HuH-7.5 (cell line): Measurements from ENCODE around the gene GRK5.
"Not testable (repeated sequence)": the region's sequence is repeated elsewhere in the genome, so short reads cannot be mapped to it uniquely, and the experiment has no call there.

Experiments
- DNase-seq: peaks from one replicate; pipeline ENCODE4 v3.0.0; 2011; ENCODE audit warnings: low spot score

GRK5 gene

GRCh38 chr10:119459681-119460340 is 252.4 kb downstream of the GRK5 start:
- no peak for DNase-seq

DNA sequence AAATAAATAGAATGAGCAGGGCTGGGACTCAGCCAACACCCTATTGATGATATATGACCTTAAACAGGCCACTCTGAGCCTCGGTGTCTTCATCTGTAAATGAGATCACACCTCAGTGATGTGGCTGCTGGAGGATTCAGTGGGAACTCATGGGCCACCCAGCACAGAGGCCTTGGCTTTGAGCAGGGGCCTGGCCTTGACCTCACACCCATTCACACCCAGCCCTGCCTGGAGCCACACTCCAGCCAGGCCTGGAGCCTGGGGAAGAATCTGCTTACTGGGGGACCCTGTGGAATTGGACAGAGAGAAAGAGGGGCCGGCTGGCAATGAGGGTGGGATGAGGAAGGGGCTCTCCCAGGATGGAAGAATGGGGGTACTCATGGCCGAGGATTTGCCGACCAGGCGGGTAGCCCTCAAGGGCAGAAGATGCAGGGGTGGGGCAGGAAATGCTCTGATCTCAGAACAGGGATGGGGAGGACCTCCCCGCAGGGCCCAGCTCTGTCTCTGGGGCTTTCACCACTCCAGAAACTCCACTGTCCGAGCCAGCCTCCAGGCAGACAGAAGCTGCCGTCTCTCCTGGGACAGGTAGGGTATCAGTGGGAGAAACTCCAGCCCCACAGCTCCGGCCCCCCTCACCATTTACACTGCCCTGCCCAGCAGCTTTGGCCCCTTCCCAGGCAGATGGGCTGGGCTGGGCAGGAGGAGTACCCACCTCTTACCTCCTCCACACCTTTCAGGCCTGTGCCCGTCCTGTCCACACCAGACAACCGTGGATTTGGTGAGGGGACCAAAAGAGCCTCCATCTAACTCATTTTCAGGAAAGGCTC is 253.2 kb downstream of the GRK5 start:
- no peak for DNase-seq

DNA sequence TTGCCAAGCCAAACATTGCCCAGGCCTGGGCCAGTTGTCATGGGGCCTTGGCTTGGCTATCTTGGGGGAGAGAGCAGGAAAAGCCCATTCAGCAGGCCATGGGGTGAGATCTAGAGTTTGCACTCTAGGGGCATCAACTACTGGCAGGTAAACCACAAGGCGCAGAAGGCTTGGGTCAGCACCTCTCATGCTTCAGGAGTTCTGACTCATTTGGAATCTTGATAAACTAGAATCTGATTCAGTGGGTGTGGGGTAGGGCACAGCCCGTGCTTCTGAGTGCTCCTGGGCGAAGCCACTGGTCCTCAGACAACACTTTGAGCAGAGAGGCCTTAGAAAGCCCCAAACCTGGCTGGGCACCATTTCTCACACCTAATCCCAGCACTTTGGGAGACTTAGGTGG is 254.0 kb downstream of the GRK5 start:
- no peak for DNase-seq

DNA sequence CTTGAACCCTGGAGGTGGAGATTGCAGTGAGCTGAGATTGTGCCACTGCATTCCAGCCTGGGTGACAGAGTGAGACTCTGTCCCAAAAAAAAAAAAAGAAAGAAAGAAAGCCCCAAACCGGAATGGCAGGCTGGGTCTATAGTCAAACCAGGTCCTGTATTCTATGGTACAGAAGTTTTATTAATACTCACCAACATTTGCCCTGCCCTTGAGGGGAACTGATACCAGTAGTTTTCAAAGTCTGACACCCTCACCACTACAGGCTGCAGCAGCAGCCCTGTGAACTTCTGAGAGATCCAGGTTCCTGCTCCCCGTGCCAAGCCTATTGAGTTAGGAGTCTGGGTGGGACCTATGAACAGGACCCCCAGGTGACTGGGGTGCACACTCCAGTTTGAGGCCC is 254.6 kb downstream of the GRK5 start:
- no peak for DNase-seq

- DNase-seq, result no peak
These were observed 255.4 kb downstream of the GRK5 start for GRCh38 chr10:119462773-119463172.

- DNase-seq, result not testable (repeated sequence)
These were observed 255.8 kb downstream of the GRK5 start for GRCh38 chr10:119463195-119463594.

DNA sequence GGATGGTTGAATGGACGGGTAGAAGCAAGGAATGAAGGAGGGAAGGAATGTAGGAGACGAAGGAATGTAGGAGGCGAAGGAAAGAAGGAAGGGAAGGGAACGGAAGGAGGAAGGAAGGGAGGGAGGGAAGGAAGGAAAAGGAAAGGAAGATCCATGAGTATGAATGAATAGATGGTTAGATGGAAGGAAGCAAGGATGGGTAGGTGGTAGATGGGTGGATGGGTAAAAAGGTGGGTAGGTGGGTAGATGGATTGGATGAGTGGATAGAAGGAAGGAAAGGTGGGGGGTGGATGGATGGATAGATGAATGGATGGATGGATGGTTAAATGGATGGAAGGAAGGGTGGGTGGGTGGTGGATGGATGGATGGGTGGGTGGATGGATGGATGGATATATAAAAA is 257.7 kb downstream of the GRK5 start:
- no peak for DNase-seq

DNA sequence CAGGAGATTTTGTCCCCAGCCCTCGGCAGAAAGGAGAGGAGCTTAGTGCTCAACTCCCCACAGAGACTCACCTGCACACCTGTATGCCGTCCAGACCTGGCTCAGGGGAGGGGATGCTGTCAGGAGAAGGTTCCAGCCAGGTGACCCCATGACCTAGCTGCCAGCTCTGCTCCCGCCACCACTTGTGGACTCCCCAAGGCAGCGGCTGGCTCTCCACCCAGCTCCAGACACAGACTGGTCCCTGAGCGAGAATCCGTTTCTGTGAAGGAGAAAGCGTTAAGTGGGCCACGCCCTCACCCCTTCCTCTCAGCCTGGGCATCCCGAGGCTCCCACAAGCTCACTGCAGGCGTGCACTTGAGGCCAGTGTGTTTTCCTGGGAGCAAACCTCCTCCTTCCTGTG is 258.7 kb downstream of the GRK5 start:
- no peak for DNase-seq

DNA sequence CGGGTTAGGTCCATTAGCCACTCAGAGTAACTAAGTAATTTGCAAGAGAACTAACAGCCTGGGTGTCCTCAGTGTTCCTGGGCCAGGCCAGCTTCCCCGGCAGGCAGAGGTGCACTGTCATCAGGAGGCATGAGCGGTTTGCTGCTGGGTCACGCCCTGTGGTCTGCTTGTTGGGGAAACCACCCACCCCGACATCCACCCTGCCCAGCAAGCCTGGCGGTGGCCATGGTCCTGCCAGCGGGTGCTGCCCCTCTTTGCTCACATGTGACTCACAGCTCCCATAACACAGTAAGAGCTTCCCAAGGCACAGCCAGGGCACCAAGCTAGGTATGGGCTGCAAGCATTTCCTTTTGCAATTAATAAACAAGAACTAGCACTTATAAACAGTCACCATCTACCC is 259.3 kb downstream of the GRK5 start:
- no peak for DNase-seq

GRCh38 chr10:119468542-119469324 is 261.4 kb downstream of the GRK5 start:
- no peak for DNase-seq

GRCh38 chr10:119469325-119469707 is 261.9 kb downstream of the GRK5 start:
- no peak for DNase-seq

- DNase-seq, result no peak
These were observed 262.5 kb downstream of the GRK5 start for GRCh38 chr10:119469846-119470245.

DNA sequence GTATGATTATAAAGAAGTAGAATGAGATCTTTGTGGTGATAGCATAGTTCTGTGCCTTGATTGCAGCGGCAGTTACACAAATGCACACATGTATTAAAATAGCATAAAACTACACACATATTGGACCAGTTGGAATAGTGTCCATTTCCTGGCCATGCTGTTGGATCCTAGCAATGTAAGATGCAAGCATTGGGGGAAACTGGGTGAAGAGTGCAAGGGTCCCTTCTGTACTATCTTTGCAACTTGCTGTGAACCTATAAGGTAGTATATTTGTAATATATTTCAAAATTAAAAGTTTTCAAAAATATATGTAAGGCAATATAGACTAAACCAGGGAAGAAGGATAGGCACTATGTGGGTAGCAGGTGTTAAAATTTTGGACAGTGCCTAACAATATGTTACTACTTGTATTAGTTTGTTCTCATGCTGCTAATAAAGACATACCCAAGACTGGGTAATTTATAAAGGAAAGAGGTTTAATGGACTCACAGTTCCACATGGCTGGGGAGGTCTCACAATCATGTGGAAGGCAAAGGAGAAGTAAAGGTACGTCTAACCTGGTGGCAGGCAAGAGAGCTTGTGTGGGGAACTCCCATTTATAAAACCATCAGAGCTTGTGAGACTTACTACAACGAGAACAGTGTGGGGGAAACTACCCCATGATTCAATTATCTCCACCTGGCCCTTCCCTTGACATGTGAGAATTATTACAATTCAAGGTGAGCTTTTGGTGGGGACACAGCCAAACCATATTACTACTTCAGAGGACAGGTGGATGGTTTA is 263.7 kb downstream of the GRK5 start:
- DNase-seq, result no peak

GRCh38 chr10:119473771-119474170 is 266.4 kb downstream of the GRK5 start:
- DNase-seq, result no peak

DNA sequence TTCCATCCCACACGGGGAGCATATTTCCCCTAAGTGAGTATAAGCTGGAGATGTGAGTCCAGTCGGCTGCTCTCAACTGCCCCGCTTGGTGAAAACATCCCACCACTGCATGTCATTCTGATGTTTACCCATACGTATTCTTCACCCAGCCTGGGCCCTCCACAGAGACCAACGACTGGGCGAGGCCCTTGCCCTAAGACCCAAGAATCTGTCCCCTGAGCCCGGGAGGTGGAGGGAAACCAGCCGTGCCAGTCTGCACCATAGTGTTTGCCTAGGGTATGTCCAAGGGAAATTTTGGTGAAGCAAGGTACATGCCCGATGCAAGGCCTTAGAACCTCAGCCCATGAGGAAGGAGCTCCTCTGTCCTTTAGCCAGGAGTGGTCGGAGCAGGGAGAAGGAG is 267.2 kb downstream of the GRK5 start:
- no peak for DNase-seq

DNA sequence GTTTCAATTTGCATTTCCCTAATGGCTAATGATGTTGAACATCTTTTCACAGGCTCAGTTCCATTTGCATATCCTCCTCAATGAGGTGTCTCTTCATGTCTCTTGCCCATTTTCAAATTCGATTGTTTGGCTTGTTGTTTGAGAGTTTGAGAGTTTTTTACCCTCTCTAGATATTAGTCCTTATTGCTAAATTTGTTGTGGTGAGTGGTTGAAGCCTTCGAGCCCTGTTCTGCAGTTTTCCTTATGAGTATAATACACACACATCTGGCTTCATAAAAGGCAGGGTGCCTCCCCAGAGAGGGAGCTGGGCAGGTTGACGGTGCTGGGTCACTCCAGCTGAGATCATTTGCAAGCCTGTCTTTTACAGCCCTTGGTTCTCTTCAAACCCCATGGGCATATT is 270.1 kb downstream of the GRK5 start:
- no peak for DNase-seq

GRCh38 chr10:119478111-119478802 is 270.9 kb downstream of the GRK5 start:
- DNase-seq, result no peak

DNA sequence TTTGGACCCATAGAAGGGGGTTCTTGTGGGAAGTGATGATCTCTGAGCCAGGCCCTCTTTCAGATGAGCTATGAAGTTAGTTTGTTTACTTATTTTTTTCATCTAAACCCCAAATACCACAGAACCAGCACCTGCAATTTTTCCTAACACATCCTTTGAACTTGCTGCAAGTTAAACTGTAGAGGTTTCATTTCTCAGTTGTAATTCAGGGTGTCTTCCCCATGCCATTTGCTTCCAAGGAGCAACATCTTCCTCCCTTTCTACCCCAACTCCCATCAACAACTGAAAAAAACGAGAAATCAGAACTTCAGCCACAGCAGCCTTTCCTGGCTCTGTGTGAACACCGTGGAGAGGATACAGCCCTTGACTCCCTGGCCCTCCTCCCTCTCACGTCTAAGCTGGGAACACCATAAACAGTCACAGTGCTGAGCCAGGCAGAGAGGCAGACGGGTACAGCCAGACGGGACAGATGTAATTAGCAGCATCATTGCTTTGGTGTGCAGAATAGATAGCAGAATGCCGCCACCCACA is 271.5 kb downstream of the GRK5 start:
- DNase-seq, result no peak

DNA sequence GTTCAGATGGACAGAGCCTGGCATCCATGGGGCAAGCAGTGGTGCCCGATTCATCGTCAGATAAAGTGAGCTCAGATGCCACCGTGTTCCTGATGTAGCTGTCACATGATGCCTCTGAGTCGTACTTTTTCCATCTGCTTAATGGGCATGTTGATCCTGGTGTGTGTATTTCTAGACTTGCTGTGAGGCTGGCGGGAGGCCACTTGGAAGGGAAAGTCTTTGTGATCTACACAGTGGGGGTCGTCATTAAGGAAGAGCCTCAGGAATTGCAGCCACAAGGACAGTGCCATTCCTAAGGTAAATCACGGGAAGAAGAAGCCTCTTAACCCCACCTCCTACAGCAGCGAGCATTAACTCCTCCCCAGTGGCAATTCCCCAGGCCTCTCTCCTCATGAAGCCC is 272.2 kb downstream of the GRK5 start:
- no peak for DNase-seq

DNA sequence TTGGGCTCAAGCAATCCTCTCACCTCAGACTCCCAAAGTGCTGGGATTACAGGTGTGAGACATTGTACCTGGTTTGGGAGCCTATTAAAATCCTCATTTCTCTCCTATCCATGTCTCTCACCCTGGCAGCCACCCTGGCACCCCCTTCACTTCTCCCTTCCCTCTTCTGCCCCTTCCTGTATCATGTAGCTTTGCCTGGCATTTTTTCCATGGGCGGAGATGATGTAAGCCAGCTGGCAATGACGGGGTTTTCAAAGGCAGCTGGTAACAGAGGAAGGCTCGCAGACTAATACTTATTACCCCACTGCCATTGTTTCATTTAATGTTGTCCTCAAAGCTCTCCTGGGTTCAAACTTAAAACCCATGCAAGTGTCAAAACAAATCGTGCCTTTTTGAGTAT is 273.3 kb downstream of the GRK5 start:
- DNase-seq, result no peak

DNA sequence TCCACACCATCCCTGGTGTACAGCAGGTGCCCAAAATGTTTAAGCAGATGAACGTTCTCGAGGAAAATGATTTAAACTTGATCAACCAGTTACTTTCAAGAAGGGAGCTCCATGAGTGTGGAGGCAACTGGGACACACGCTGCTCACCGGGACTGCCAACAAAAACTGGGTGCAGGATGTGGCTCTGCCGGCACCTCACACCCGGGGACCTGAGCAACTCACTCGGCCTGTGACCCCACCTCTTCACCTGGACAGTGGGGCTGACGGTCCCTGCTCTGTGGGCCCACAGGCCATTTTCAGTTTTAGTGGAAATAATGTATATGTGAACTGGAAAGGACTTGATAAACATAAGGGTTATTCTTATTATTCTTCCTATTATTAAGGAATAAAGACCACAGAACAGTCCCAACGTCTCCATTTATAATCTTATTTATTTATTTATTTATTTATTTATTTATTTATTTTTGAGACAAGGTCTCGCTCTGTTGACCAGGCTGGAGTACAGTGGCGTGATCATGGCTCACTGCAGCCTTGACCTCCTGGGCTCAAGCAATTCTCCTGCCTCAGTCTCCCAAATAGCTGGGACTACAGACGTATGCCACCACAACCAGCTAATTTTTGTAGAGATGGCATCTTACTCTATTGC is 274.5 kb downstream of the GRK5 start:
- DNase-seq, result no peak
